HG02870 (cell line): ENCODE data around the gene MARK3.

Experiments used
- ATAC-seq: cut with Tn5 transposase; IDR thresholded peaks from one replicate; pipeline ENCODE4 v1.9.1; 2021; ENCODE audit warnings: mild to moderate bottlenecking, moderate library complexity; ENCODE audit not compliant: unreplicated experiment

MARK3 gene

DNA sequence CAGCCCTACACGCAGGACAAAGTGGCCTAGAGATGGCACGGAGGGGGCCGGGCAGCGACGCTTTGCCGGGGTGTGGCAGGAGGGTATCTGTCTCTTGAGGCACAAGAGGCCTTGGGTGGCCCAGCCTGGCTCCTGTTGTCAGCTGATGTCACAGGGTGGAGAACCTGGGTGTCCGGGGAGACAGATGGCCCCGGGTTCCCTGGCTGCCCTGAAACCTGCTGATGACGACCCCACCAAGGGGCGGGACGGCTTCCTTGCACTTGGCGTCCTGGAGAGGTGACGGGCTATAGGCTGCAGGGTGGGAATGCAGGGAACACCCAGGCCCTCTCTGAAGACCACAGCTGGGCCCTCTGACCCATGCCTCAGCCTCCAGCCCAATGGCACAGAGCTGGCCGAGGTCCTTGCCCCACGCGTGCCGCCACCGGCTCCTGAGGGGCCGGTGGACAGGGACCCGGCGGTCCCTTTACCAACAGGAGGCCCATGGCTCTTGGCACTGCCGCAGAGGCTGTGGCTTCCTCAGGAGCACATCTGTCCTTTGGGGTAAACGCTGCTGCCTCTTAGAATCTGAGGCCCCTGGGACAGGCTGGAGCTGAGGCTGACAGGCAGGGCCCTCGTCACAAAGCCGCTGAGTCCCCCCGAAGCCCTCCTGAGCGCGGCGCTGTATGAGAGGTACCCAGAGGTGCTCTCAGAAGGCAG is 160.2 kb downstream of the MARK3 start:
- ATAC-seq = no peak

DNA sequence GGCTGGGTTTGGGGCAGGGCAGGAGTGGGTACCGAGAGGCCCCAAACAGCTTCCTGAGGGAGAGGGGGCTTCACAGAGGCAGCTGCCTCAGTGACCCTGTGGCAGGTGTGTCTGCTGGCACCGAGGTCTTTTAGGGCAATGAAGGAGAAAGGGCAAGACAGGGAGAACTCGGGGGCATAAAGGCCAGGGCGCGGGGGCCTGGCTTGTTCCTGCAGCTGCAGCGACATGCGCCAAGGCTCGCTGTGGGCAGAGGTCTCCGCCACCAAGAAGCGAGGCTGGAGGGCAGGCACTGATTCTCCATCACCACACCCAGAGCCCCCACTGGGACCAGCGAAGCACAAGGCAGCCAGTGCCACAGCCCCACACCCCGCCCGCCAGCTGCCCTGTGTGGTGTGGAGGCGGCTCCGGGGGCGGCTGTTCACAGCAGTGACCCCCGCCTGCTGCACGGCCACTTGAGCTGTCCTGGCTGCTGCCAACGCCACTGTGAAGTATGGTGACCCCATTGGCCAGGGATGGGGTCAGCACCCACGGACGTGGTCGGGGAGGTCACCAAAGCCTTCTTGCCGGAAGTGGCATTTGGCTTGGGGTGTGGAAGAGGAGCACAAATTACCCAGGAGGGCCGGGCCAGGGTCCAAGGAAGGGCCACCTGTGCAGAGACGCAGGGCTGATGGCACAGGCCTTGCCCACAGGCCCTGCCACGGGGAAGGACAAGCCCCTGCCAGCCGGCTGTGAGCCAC is 160.9 kb downstream of the MARK3 start:
- ATAC-seq = no peak

DNA sequence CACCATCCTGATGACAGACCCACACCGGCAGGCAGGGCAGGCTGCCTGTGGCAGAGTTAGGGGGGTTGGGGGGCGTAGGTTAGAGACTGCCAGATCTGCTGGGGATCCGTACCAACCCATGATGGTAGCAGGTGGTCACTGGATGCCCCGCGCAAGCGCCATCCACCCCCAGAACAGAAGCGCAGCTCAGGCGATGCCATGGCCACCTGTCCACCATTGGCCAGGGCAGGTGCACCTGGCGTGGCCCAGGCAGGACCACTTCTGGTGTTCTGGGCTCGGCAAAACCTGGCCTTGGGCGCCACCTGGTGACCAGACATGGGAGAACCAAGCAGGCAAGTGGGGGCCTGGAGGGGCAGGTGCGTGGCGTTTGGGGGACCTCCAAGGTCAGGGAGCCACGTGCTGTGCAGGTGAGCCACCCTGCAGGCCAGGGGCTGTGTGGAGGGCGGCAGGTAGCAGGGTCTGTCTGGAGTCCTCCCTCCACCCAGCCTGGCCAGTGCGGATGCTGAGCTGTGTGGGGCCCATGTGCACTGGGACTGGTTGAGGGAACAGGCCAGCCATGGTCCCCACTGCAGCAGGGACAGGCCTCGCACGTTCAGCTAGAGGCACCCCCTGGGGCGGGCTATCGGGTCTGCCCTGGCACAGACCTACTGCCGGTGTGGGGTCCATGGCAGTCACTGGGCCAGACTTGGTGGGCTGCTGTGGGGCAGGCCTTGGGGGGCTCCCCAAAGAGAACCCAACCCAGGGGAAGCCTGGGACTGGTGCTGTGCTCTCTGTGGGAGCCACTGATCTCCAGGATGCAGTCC is 161.6 kb downstream of the MARK3 start:
- no peak for ATAC-seq

DNA sequence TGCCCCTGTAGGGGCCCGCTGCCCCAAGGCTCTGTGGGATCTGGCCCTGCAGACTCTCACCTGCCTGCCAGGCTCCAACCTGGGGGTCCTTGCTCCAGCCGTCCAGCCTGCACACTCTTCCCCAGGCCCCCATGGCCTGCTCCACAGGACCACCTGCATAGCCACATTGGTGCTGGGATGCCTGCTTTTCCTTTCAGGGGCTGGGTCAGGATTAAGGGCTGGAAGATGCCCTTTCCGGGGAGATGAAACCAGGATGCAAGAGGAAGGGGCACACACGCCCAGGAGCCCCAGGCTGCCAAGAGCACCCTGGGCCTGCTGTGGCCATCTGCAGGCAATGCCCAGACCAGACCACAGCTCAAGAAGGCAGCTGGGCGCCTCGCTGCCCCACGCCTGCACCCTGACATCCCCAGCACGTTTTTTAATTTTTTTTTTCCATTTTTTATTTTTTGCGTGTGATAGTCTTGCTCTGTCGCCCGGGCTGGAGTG is 162.3 kb downstream of the MARK3 start:
- no peak for ATAC-seq

DNA sequence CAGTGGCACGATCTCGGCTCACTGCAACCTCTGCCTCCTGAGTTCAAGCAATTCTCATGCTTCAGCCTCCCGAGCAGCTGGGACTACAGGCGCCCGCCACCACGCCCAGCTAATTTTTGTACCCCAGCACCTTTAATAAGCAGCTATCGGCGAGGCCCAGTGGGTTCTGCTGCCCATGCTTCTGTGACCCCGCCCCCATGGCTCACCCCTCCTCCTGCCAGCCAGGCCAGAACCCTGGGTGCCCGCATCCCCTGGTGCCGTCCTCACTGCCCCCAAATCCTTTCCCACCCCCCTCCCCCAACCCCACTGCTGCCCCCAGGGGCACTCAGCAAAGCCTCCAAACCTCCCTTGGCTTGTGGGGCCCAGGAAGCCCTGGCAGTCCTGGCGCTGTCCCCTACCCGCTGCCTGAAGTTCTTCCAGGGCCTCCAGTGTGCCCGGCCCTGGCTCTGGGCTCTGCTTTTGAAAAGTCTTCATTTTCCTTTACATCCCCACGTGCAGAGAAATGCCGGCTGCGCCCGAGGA is 162.8 kb downstream of the MARK3 start:
- ATAC-seq = no peak

DNA sequence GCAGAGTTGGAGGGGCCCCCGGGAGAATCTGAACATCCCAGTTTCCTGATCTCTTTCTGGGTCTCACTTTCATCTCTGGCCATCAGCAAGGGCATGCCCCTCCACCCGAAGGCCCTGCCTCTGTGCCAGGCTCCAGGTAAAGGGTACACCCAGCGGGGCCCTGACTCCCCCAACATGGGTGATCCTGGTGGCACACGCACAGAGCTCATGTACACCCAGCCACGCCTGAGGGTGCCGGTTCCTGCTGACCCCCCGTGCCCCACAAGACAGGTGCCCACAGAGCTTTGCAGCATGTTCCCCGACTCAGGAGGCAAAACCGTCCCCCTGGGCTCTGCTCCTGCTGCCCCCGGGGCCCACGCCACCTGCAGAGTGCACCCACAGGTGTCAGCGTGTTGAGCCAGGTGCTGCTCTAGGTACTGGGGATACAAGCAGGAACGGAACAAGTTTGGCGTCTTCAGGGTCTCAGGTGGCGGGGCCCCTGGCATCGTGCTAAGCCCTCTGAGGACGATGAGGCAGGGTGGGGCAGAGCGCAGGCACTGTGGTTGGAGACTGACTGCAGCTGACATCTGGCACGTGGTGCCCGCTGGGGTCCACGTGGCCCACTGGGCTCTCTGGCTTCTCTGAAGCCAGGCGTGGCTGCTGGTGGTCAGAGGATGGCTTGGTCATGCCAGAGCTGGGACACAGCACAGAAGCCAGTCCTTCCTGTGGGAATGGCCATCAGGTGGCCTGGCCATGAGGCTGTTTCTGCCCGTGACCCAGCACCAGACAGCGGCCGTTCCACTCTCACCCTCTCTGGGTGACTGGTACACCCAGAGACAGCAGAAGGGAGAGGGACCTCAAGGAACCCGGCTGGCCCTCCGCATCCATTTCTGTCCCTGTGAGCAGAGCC is 163.5 kb downstream of the MARK3 start:
- no peak for ATAC-seq

DNA sequence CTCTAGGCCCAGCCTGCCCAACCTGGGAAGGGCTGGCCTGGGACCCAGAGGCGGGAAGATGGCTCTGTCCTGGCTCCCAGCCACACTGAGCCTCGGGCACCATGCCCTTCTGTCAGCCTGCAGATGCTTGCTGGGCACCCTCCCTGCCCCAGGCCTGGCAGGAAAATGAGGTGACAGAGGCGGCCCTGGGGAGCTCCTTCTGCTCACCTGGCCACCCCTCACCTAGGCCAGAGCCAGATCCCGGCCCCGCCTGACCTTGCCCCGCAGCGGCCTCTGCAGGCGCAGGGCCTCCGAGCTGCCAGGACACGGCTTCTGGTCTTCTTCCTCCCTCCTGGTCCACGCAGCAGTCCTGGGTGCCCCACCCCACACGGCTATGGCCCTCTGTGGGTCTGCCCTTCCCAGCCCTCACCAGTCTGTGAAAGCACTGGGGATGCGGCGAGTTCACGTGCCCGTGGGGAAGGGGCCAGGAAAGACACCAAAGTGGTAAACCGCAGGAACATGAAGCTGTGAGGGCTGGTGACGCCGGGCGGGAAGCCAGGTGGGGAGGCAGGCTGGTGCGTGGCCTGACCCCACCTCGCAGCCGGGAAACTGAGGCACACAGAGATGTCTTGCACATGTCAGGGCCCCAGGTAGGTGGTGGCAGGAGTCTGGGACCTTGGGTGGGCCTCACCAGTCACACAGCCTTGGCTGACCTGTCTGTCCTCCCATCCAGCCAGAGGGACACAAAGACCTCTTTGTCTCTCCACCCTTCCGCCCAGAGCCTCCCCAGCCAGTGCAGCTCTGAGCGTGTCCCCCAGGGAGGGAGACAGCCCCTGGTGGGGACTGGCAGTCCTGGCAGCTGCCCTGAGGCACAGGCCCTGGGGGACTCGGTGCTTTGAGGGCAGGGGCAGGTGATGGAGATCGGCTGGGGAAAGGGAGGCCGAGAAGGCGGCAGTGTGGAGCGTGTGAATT is 164.4 kb downstream of the MARK3 start:
- ATAC-seq = no peak

DNA sequence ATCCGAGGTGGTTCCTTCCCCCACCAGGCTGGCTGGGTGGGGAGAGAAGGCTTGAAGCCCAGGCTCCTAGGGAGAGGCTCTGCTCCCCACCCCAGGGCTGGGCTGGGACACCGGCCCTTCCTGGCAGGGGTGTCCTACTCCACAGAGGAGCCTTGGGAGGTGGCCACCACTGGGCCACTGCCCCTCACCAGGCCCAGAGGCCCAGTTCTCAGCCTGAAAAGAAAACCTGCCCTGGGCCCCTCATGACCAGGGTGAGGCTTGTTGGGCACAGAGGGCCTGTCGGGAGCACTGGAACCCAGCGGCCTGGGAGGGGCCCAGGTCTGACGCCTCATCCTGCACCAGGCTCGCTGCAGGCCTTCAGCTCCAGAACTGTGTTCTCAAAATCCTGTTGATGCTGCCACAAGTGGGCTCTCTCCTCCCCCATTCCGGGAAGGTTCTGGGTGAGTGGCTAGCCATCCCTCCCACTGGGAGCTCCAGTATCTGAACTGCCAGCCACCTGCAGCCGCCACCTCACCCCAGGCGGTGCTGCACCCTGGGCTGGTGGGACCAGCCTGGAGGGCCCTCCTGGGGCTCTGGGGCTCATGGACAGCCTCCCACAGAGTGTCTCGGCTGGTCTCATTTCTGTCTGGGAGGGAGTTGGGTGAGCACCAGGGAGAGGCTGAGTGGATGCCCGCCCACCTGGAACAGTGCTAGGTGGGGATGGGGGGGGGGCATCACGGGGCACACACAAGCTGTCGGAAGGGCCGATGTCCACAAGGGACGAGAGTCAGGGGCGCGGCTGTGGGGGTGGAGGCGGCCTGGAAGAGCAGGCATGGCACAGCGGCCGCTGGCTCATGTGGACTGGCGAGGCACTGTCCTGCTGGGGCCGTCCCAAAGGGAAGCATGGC is 165.5 kb downstream of the MARK3 start:
- ATAC-seq = no peak

DNA sequence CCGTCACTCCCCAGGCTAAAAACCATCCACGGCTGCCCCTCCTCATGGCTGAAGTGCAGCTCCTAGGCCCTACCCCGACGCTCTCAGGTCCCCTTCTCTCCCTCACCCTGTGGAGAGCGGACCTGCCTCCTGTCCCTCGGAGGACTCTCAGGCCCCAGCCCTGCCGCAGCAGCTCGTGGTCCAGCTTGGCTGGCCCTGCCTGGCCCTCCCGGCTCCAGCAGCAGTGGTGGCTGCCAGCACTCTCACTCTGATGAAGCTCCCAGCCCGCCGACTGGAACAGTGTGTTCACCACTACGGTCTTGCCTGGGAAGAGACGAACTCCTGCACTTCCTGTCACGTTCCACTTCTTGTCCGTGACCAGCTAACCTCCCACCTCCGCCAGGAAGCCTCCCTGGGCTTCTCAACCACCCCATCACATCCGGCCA is 166.1 kb downstream of the MARK3 start:
- no peak for ATAC-seq

DNA sequence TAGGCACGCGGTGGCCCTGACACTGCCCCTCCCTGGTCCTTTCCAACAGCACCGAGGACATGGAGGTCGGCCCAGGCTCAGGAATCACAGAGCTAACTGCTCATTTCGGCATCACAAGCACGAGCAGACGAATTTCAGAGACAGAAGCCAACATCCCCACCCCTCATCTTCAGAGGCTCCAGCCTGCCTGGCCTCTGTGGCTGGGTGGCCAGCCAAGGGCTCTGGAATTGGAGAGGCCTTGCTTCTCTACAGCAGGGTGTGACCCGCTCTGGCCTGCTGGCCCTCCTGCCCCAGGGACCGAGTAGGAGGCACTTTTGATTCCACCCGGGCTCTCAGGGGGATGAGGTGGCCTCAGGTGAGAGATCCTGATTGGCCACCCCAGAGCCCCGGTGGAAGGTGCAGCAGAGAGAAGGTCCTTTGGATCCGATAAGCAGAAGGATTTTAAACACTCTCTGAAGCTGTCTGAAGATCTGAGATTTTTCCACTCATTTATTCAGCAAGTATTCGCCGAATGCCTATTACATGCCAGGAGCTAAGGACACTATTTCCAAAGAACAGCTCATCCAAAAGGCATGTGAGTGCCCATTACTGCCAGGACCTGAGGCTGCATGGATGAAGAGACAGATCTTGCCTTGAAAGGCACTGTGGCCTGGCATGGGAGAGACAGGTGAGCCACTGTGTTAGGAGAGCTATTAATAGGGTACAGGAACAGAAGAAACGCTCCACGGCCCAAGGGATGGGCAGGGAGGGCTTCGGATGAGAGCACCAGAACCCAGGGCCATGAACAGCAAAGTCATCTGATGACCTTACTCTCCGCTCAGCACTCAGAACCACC is 167.0 kb downstream of the MARK3 start:
- ATAC-seq = no peak

DNA sequence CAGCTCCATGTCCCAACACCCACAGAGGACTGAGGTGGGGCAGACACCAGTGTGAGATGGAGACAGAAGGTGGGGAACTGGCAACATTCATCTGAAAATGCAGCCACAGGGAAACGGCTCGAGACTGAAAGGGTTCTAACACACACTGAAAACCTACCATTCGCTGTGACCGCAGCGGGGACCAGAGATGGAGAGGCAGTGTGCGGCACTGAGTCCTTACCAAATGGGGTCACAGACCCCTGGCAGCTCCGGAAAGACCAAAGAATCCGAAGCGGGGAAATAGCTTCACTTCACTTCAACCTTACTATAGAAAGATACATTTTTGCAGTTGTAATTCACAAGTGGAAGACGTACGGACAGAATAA is 167.6 kb downstream of the MARK3 start:
- no peak for ATAC-seq
